GM18507 (cell line): Measurements from ENCODE around the gene MAGEA8.
"Not testable (repeated sequence)": the region's sequence is repeated elsewhere in the genome, so short reads cannot be mapped to it uniquely, and the experiment has no call there.

Source experiments
- DNase-seq: peaks from one replicate; pipeline ENCODE4 v3.0.0; 2011; ENCODE audit warnings: low read depth; ENCODE audit not compliant: insufficient read length; ENCODE audit errors: extremely low spot score
- FAIRE-seq: peaks from 2 replicates; lab custom pipeline; 2011; peaks lifted over from hg19 to GRCh38; lab: Jason Lieb, UNC

The MAGEA8 gene

DNA sequence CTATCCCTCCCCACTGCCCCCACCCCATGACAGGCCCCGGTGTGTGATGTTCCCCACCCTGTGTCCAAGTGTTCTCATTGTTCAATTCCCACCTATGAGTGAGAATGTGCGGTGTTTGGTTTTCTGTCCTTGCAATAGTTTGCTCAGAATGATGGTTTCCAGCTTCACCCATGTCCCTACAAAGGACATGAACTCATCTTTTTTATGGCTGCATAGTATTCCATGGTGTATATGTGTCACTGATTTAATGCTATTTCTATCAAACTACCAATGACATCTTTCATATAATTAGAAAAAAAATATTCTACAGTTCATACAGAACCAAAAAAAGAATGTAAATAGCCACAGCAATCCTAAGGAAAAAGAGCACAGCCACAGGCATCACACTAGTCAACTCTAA, 9.8 kb downstream of the MAGEA8 start:
- FAIRE-seq, DNase-seq: not testable (repeated sequence)

DNA sequence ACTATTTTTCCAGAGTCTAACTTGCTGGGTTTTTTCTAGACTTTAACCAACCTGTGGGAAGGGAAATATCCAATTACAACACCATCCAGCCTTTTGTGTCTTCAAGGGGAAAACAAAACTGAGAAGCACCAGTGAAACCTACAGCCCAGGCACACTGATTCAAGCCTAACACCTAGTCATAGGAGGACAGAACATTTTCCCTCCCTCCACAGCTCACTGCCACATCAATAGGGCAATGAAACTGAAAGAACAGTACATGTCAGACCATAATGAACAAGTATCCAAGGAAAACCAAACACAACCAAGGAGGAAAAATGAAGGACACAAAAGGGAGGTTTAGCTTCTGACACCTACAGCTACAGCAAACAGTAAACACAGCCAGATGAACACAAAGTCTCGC, 17.6 kb downstream of the MAGEA8 start:
- FAIRE-seq (no peak), DNase-seq (no peak)

DNA sequence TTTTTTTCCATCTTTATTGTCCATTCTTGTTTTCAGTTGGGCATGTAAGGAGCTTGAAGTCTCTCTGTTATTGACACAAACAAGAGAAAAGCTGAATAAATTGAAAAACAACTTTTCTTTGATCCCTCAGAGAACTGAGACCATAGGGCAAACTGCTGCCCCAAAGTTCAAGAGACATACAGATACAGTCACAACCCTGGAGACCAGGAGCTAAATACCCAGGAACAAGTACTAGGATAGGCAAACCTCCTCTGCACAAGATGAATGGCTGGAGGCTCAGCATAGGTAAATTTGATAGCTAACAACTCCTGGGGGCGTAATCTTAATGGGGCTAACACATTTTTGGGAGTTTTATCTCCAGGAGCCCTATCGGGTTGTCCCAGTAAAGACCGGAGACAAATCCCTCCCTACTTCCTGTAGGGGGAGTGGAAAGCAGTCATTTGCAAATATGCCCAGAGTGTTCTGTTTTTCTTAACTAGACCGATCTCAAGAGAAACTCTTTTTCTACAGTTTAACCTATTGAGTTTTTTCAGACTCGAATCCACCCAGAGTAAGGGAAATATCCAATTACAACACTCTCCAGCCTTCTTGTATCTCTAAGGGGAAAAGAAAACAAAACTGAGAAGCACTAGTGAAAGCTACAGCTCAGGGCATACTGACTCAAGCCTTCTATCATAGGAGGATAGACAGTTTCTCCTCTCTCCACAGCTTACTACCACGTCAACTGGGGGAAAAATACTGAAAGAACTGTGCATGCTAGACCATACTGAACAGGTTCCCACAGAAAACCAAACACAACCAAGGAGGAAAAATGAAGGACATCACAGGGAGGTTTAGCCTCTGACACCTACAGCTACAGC, 23.1 kb downstream of the MAGEA8 start:
- no peak for FAIRE-seq

DNA sequence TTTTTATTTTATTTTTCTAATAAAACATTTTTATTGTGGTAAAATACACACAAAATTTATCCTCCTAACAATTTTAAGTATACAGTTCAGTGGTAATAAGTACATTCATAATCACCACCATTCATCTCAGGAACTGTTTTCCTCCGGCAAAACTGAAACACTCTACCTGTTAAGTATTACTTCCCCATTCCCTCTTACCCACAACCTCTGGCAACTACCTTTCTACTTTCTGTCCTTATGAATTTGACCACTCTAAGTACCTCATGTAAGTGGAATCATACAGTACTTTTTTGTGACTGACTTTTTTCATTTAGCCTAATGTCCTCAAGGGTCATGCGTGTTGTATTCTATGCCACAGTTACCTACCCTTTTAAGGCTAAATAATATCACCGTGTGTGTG, 27.3 kb downstream of the MAGEA8 start:
- DNase-seq (no peak), FAIRE-seq (no peak)

More for the DNA sequence above, 23.1 kb downstream of the MAGEA8 start:
- DNase-seq = no peak

DNA sequence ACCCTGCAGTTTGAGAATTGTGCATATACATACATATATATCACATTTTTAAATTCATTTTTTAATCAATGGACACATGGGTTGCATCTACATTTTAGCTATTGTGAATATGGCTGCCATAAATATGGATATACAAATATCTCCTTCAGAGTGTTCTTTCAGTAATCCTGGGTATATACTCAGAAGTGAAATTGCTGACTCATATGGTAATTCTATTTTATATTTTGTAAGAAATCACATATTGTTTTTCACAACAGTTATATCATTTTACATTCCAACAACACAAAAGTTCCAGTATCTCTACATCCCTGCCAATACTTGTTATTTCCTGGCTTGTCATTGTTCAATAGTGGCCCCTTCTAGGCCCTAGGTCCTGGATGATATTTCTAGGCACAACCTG, 27.7 kb downstream of the MAGEA8 start:
- DNase-seq (no peak), FAIRE-seq (no peak)

DNA sequence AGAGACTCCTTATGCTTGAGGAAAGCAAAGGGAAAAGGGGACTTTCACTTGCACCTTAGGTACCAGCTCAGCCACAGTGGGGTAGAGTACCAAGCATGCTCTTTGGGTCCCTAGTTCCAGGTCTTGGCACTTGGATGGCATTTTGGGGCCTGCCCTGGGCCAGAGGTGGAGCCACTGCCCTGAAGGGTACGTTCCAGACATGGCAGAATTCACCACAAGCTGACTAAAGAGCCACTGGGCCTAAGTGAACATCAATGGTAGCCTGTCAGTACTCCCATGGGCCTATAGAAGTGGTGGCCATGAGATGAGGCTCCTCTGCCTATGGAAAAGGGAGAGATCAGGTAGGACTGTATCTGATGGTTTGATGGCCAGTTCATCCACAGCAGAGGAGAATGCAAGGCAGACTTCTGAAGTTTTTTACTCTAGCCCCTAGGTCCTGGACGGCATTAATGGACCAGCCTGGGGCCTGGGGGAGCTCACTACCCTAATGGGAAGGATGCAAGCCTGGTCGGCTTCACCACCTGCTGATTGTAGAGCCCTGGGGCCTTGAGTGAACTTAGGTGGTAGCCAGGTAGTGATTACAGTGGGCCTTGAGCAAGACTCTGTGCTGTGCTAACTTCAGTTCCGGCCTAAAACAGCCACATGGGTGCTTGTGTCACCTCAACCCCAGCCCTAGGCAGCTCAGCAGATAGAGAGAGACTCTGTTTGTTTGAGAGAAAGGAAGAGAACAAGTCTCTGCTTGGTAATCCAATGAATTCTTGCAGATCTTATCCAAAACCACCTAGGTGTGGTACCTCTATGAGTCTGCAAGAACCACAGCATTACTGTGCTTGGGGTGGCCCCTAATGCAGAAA, 28.6 kb downstream of the MAGEA8 start:
- FAIRE-seq = no peak
- no peak for DNase-seq

DNA sequence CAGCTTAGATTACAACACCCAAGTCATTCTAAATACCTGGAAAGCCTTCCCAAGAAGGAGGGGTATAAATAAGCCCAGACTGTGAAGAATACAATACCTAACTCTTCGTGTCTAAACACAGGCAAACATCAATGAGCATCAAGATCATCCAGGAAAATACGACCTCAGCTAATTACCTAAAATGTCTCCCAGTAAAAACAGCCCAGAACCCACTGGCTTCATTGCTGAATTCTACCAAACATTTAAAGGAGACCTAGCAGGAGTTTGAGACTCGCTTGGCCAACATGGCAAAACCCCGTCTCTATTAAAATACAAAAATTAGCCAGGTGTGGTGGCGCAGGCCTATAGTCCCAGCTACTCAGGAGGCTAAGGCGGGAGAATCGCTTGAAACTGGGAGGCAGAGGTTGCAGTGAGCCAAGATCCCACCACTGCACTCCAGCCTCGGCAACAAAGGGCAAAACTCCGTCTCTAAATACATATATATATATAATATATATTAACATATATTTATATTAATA, 29.3 kb downstream of the MAGEA8 start:
- FAIRE-seq (no peak), DNase-seq (no peak)

DNA sequence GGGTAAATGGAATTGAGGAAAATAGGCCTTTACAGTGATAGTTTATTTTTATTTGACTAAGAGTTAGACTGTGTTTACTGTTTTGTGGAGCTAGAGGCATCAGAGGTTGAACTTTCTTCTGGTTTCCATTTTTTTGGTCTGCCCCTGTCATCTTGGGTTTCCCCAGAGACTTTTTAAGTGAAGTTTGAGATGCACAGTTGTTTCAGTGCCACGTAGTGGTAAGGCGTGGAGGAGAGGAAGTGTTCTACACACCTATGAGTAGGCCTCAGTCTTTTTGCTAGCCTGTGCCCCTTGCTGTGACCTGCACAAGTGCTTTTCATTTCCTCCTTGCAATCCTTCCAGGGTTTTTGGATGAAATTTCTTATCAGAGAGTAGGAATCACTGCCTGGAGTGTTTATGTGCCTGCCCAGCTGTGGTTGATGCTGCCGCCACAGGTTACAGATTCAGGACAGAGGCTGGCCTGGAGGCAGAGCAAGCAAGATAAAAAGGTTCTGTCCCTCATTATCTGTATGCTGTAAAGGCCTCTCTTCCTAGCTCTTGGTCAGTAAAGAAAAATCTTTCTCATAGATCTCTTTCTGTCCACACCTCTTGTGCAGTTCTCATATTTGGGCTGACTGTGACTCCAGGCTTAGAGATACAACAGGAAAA, 35.9 kb downstream of the MAGEA8 start:
- FAIRE-seq = peak; percentile 50
- DNase-seq = no peak

DNA sequence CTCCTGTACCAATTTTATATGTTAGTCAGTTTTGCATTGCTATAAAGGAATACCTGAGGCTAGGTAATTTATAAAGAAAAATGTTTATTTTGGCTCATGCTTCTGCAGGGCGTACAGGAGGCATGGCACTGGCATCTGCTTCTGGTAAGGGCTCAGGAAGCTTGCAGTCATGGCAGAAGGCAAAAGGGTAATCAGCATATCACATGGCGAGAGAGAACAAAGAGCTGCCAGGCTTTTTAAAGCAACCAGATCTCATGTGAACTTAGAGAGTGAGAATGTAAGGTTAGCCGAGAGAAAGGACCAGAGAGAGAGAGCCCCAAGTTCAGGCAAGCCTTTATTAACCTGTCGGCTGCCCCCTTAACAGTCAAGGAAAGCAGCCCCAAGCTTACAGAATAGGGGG, 42.9 kb downstream of the MAGEA8 start:
- DNase-seq, FAIRE-seq: not testable (repeated sequence)

DNA sequence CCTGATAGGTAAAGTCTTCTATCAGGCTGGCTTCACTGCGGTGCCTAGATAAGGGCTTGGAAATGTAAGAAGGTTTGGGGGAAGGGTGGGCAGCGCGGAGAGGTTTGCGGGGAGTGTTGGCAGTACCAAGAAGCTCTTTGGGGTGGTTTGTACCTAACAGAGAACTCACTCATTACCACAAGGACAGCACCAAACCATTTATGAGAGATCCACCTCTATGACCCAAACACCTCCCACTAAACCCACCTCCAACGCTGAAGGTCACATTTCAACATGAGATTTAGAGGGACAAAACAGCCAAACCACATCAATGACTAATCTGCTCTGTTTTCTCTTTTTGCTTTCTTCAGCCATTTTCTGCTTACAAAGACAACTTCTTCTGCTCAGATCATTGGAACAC, 43.5 kb downstream of the MAGEA8 start:
- FAIRE-seq, DNase-seq: not testable (repeated sequence)

DNA sequence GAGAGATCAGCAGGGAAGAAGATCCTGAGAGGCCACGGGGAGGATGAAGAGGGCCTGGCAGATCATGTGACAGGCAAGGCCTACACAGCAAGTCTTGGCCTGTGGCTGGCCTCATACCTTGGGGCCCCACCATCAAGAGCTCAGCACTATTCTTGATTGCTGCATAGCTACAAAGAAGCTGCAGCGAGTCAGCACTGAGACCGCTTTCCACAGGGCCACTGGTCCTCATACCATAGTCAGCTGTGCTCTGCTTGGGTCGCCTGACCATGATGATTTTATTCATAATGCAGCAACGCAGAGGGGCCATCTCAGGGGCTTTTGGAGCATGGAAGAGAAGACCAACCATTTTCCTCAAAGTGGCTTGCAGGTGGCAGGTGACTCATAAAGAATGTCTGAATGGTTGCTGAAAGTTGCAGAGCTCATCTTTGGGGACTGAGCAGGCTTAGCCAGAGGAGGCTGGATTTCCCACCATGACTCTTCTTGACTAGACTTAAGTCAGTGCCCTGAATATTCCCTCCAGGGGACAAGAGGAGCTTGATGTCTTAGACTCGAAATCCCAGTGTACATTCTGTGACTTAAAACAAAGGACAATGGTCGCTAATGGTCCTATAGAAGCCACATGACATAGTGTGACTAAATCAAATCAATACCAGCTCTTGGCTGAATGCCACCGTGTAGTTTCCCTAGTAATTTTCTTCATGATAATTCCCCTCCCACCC, 46.4 kb downstream of the MAGEA8 start:
- not testable (repeated sequence) for DNase-seq
- FAIRE-seq = peak; percentile 85

DNA sequence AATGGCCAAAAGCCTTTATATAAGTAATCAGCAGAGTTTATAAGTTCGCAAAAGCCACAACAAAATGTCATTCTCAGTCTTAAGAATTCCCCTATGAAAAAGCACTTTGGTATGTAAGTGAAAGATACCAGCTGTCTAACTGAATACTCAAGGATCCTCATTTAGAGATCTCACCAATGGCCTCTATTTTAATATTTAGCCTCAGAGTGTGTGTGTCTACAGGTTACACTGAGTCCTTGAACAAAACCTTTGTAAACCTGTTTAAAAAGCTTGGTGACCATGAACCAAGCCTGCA, 46.9 kb downstream of the MAGEA8 start:
- not testable (repeated sequence) for FAIRE-seq, DNase-seq

DNA sequence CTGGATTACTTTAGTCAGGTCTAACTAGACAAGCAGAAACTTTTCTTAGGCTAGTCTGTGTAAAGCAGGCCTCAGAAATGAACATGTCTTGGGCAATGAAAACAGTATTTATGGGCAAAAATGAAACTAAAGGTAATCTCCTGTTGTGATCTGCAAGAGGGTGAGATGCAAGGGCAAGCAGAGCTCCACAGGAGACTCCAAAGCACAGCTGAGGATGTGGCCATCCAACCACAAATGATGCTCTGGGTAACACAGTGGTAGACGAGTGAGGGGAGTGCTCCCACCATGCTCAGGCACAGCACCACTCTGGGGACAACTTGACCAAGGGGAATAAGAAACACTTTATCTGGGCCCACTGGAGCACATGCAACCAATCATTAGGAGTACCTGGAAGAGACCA, 47.7 kb downstream of the MAGEA8 start:
- FAIRE-seq, DNase-seq: not testable (repeated sequence)

DNA sequence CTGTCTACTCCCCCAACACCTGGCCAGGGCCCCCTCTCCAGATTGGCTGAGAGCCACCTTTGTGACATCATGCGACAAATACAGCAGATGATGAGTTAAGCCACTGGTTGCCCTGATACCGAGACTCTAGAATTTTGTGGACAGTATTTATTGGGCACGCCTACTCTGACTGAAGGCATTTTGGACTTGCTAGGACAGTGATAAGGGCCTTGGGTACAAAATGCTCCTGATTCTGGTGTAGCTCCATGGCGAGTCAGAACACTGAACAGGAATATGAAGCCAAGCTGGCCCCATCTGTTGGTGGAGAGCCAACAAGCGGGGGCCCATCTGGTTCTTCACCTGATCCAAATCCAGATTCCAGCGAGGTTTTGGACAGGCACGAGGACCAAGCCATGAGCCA, 48.4 kb downstream of the MAGEA8 start, which contains the start of gene HSFX4:
TSS of gene HSFX4 (plus strand) at position 174 of the 400 bp plus-strand sequence. CDS start at position 246, 72 bp downstream.
- not testable (repeated sequence) for DNase-seq
- FAIRE-seq = peak; percentile 63

DNA sequence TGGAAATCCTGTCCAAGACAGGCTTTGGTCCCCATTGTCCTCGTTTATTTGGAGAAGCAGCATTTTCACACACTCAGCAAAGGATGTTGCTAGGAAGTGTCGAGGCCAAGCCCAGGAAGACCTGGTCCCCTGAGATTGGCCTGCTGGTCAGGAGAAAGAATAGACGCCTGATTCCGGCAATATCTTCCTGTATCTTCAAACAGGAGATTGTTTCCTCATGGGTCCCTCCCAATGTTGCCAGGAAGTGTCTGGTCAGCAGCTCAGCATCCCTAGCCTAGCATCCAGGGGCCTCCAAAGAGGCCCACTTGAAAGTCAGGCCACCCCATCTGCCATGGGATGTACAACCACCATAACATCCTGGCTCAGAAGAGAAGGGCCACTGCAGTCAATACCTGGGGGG, 50.4 kb downstream of the MAGEA8 start:
- not testable (repeated sequence) for FAIRE-seq, DNase-seq

DNA sequence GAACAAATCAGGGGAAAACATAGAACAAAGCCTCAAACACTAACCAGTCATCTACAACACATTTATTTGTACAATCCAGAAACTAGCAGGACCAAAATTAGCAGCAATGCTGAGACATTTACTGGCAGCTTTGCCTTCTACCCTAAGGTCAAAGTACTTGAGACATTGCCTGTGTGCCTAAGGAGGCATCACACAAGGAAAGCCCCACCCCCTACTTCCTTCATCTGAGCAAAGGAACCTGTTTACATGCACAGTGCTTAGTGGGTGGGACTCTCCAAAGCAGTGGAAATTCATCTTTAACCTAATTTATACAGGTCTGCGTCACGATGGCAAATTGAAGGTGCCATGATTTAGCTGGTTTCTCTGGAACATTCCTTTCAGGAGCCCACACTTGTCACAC, 51.2 kb downstream of the MAGEA8 start:
- FAIRE-seq = peak; percentile 80
- DNase-seq = not testable (repeated sequence)

DNA sequence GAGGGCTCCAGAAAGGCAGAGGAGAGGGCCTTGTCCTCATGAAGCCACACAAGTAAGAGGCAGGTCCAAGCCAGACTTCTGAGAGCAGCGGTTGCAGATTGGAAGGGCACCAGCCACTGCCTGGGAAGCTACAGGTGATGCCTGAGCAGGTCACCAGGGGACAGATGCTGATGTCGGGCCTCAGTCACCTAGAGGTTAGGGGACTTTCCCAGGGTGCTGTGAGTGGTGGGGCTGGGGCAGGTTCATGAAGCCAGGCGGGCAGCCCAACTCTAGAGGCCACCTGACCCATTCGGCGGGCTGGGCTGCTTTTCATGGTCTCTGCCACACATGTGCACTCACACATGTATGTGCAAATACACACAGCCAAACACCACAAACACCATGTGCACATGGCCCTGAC, 52.0 kb downstream of the MAGEA8 start:
- DNase-seq, FAIRE-seq: not testable (repeated sequence)

DNA sequence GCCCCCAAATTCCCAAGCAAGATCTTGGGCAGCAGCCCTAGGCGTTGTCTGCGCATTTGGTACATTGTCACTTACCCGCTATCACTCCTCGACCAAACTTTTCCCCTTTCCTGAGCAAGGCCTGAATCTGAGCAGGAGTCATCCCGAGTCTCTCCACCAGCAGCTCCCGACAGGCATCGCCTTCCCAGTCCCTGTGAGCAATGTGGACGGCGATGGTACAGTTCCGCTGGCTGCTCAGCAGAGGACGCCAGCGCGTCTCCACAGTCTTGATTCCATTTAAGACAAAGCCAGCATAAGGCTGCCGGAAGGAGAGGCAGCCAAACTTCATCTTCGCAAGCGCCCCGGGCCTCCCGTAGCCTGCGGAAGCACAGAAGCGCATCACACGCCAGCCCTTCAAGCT, 52.6 kb downstream of the MAGEA8 start:
- not testable (repeated sequence) for DNase-seq, FAIRE-seq
